Osteocyte (in vitro differentiated cells): ENCODE measurements around the gene ATP6V0B. TPM values are rescaled to one million over a fixed set of nuclear protein-coding genes. Genes with fewer than 3 reads are reported as not detected.

ENCODE experiments used
- DNase-seq: peaks from one replicate; pipeline ENCODE4 v3.0.0; 2021; ENCODE audit warnings: mixed read lengths; ENCODE audit not compliant: unreplicated experiment; ENCODE audit errors: extremely low spot score
- H3K27ac Mint-ChIP-seq: one replicate; pipeline ENCODE4 v1.8.0; 2021; ENCODE audit warnings: mild to moderate bottlenecking, mixed read lengths; ENCODE audit not compliant: unreplicated experiment
- H3K27me3 Mint-ChIP-seq: one replicate; pipeline ENCODE4 v1.8.0; 2021; ENCODE audit warnings: mixed read lengths; ENCODE audit not compliant: unreplicated experiment
- H3K36me3 Mint-ChIP-seq: one replicate; pipeline ENCODE4 v1.8.0; 2021; ENCODE audit warnings: mixed read lengths; ENCODE audit not compliant: unreplicated experiment
- H3K4me1 Mint-ChIP-seq: one replicate; pipeline ENCODE4 v1.8.0; 2021; ENCODE audit warnings: mixed read lengths; ENCODE audit not compliant: unreplicated experiment
- H3K4me3 Mint-ChIP-seq: one replicate; pipeline ENCODE4 v1.8.0; 2021; ENCODE audit warnings: mild to moderate bottlenecking, moderate library complexity, mixed read lengths; ENCODE audit not compliant: unreplicated experiment
- H3K9me3 Mint-ChIP-seq: one replicate; pipeline ENCODE4 v1.8.0; 2021; ENCODE audit warnings: mixed read lengths; ENCODE audit not compliant: unreplicated experiment
- CTCF ChIP-seq: fragments of 200-600 bp; sonication (generic); IDR thresholded peaks from 2 replicates; pipeline ENCODE4 v1.5.0; 2021; ENCODE audit warnings: antibody characterized with exemption, mild to moderate bottlenecking, moderate library complexity
- total RNA-seq: library from RNA; stranded (reverse); gene quantifications from 2 replicates; pipeline ENCODE4 v1.2.1, GENCODE V29; 2021

The ATP6V0B gene
- total RNA-seq, 1 donor from 2014 or later: 128 TPM

- no peak overlapping the region for H3K4me3 Mint-ChIP-seq
- H3K27ac Mint-ChIP-seq: no peak overlapping the region
- no peak for DNase-seq
- no peak for TF ChIP-seq CTCF
- no peaks in the 10 kb centered on the region for H3K9me3 Mint-ChIP-seq
- no peaks in the 10 kb centered on the region for H3K27me3 Mint-ChIP-seq
- peaks cover 15% of the 10 kb centered on the region for H3K4me1 Mint-ChIP-seq
- H3K36me3 Mint-ChIP-seq: no peaks in the 10 kb centered on the region
These were observed 41.5 kb downstream of the ATP6V0B start for GRCh38 chr1:44016041-44016889.

GRCh38 chr1:44016890-44017400 is 42.2 kb downstream of the ATP6V0B start:
- Mint-ChIP-seq H3K9me3 (no peaks in the 10 kb centered on the region), H3K4me3 (no peak overlapping the region), H3K27ac (no peak overlapping the region), H3K27me3 (no peaks in the 10 kb centered on the region), H3K4me1 (peaks cover 15% of the 10 kb centered on the region), H3K36me3 (peaks cover 3% of the 10 kb centered on the region)
- DNase-seq: no peak
- TF ChIP-seq CTCF: no peak

DNA sequence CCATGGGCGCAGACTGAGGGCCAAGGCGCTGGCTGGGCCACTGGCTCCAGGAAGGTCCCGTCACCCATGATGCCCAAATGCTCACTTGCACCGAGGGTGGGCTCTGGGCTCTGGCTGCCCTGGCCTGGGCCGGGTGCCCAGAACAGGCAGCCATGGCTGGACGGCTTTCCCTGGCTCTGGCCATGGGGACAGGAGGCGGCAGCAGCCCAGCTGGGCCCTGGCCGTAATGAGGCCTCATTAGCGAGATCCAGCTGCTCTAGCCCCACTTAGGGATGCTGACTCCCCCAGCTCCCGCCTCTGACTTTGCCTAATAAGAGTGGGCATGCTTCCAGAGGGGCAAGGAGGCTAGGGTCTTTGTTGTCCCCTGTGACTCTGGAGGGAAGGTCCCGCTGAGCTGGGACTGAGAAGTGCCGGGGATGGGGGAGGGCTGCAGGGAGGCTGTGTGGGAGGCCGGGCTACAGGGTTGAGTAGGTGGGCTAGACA is 44.7 kb downstream of the ATP6V0B start:
- DNase-seq: no peak
- H3K4me3 Mint-ChIP-seq: no peak overlapping the region
- H3K36me3 Mint-ChIP-seq: peaks cover 9% of the 10 kb centered on the region
- H3K27ac Mint-ChIP-seq: no peak overlapping the region
- no peaks in the 10 kb centered on the region for H3K27me3 Mint-ChIP-seq
- no peaks in the 10 kb centered on the region for H3K9me3 Mint-ChIP-seq
- no peak for TF ChIP-seq CTCF
- peaks cover 16% of the 10 kb centered on the region for H3K4me1 Mint-ChIP-seq

GRCh38 chr1:44020464-44020863 is 45.7 kb downstream of the ATP6V0B start:
- no peak for TF ChIP-seq CTCF
- H3K9me3 Mint-ChIP-seq: no peaks in the 10 kb centered on the region
- DNase-seq: no peak
- no peak overlapping the region for H3K4me3 Mint-ChIP-seq
- H3K27me3 Mint-ChIP-seq: no peaks in the 10 kb centered on the region
- H3K4me1 Mint-ChIP-seq: peaks cover 19% of the 10 kb centered on the region
- peaks cover 9% of the 10 kb centered on the region for H3K36me3 Mint-ChIP-seq
- no peak overlapping the region for H3K27ac Mint-ChIP-seq

DNA sequence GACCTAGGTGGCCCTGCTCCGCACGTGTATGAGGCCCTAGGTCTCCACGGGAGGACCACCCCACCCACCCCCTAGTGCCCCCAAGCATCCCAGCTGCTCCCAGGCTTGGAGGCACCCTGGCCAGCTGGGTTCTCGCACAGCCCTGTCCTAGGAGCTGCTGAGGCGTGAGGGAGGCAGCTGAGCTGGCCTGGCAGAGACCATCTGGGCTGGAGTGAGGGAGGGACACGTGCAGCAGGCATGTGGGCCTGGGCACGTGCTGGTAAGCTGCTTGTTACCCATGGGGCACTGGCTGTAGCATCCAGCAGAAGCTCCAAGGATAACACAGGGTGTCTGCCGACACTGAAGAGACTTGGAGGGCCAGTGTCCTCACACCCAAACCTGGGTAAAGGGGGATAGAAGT is 46.4 kb downstream of the ATP6V0B start:
- Mint-ChIP-seq H3K9me3 (no peaks in the 10 kb centered on the region), H3K36me3 (peaks cover 9% of the 10 kb centered on the region), H3K4me1 (peaks cover 21% of the 10 kb centered on the region), H3K4me3 (no peak overlapping the region), H3K27ac (no peak overlapping the region), H3K27me3 (no peaks in the 10 kb centered on the region)
- DNase-seq: no peak
- TF ChIP-seq CTCF: no peak
